GM19035 (cell line): ENCODE measurements around the gene ARHGAP8.

Experiments
- ATAC-seq: cut with Tn5 transposase; IDR thresholded peaks from one replicate; pipeline ENCODE4 v1.9.1; 2021; ENCODE audit not compliant: unreplicated experiment

Gene ARHGAP8

GRCh38 chr22:44752285-44753188, at the start of gene ARHGAP8:
ARHGAP8 (plus strand) TSS chr22:44752575; CDS start chr22:44786528, 33,953 bp downstream.
- no peak for ATAC-seq

- ATAC-seq, result no peak
These were observed 49.0 kb upstream of the ARHGAP8 start for GRCh38 chr22:44703255-44703870.

- ATAC-seq, result no peak
These were observed 48.0 kb upstream of the ARHGAP8 start for GRCh38 chr22:44704159-44705021.

- no peak for ATAC-seq
These were observed 47.4 kb upstream of the ARHGAP8 start for GRCh38 chr22:44705022-44705297.

GRCh38 chr22:44706488-44706887, 45.9 kb upstream of the ARHGAP8 start:
- no peak for ATAC-seq

- ATAC-seq, result no peak
These were observed 45.2 kb upstream of the ARHGAP8 start for GRCh38 chr22:44707178-44707577.

GRCh38 chr22:44707752-44708151, 44.6 kb upstream of the ARHGAP8 start:
- no peak for ATAC-seq

- no peak for ATAC-seq
These were observed 42.4 kb upstream of the ARHGAP8 start for GRCh38 chr22:44709881-44710392.

GRCh38 chr22:44710474-44711240, 41.7 kb upstream of the ARHGAP8 start:
- ATAC-seq, result no peak

- no peak for ATAC-seq
These were observed 41.2 kb upstream of the ARHGAP8 start for GRCh38 chr22:44711241-44711560.

GRCh38 chr22:44711690-44712555, 40.5 kb upstream of the ARHGAP8 start:
- no peak for ATAC-seq

- no peak for ATAC-seq
These were observed 39.4 kb upstream of the ARHGAP8 start for GRCh38 chr22:44712962-44713361.

GRCh38 chr22:44714703-44715350, 37.5 kb upstream of the ARHGAP8 start:
- ATAC-seq, result no peak

GRCh38 chr22:44718418-44718817, 34.0 kb upstream of the ARHGAP8 start:
- ATAC-seq, result no peak

GRCh38 chr22:44719586-44720368, 32.6 kb upstream of the ARHGAP8 start:
- no peak for ATAC-seq

GRCh38 chr22:44721213-44721612, 31.2 kb upstream of the ARHGAP8 start:
- ATAC-seq, result no peak

GRCh38 chr22:44722611-44723010, 29.8 kb upstream of the ARHGAP8 start:
- no peak for ATAC-seq

GRCh38 chr22:44723801-44724200, 28.6 kb upstream of the ARHGAP8 start:
- no peak for ATAC-seq

- ATAC-seq, result no peak
These were observed 28.0 kb upstream of the ARHGAP8 start for GRCh38 chr22:44724416-44724815.
